ENCODE results near the gene KRTAP15-1.

DNA sequence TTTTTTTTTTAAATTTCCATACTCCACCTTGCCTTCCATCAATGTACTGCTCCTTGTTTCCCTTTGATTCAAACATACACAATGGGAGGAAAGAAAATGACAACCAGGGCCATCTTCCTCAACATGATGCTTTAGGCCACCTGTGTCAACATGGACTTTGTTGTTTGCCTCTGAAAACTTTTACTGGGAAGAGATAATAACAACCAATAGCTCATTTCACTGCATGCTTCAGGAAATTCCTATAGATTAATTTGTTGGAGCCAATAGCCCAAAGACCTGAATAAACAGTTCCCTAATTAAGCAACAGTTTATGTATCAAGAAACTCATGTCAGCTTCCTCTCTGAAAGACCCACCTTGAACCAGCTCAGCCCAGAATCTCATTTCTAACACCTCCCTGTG is 3.2 kb downstream of the KRTAP15-1 start:
- TF ChIP-seq, protein P1, sequence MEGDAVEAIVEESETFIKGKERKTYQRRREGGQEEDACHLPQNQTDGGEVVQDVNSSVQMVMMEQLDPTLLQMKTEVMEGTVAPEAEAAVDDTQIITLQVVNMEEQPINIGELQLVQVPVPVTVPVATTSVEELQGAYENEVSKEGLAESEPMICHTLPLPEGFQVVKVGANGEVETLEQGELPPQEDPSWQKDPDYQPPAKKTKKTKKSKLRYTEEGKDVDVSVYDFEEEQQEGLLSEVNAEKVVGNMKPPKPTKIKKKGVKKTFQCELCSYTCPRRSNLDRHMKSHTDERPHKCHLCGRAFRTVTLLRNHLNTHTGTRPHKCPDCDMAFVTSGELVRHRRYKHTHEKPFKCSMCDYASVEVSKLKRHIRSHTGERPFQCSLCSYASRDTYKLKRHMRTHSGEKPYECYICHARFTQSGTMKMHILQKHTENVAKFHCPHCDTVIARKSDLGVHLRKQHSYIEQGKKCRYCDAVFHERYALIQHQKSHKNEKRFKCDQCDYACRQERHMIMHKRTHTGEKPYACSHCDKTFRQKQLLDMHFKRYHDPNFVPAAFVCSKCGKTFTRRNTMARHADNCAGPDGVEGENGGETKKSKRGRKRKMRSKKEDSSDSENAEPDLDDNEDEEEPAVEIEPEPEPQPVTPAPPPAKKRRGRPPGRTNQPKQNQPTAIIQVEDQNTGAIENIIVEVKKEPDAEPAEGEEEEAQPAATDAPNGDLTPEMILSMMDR (IDR thresholded peaks at IDR 0.05) = no peak
- no peak for TF ChIP-seq POLR2A (IDR thresholded peaks at IDR 0.05)
